HG03095 (cell line): ENCODE results near the gene FUT6.
"Not testable (repeated sequence)": the region's sequence is repeated elsewhere in the genome, so short reads cannot be mapped to it uniquely, and the experiment has no call there.

ENCODE experiments used
- ATAC-seq: cut with Tn5 transposase; IDR thresholded peaks from one replicate; pipeline ENCODE4 v1.9.1; 2021; ENCODE audit warnings: moderate library complexity; ENCODE audit not compliant: unreplicated experiment

Gene FUT6

GRCh38 chr19:5786593-5787408 is 52.7 kb downstream of the FUT6 start:
- ATAC-seq = no peak

DNA sequence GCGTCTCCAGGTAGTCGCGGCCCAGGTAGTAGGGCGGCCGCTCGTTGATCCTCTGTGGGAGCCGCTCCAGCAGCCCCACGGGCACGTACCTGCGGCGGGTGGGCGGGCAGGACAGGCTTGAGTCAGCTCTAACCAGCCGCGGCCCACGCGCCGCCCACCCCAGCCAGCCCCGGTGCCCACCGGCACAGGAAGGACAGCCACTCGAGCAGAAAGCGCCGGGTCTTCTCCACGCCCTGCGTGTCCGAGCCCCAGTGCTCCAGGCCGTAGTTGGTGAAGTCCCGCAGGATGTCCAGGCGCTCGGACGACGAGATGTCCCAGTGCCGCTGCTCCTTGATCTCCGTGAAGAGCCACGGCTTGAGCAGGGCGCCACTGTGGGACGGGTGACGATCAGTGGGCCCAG is 54.1 kb downstream of the FUT6 start:
- no peak for ATAC-seq

DNA sequence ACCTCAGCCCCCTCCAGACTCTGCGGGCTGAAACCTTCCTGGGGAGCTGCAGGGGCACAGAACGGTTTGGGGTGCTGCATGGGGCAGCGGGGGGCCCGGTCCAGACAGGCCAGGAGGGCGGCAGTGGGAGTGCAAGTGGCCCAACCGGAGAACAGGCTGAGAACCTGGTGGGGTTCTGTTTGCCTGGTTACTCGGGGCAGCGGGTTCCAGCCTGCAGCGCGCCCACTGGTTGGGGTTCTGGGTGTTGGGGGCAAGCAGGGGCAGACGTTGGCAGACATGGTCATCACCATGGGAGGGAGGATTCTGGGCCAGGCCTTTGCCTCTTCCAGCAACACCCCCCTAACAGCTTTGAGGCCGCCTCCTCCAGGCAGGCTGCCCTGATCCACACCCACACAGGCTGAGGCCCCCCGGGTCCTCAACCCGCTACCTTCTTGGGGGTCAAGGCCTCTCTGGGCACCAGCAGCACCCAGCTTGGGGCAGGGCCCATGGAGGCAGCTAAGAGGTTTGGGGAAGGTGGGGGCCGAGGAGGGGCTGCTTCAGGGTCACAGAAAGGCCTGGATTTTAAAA is 54.8 kb downstream of the FUT6 start, which contains the start of gene PRR22:
TSS of gene PRR22 (minus strand) at position 166 of the 567 bp plus-strand sequence. CDS start at position 80, 86 bp downstream.
- ATAC-seq = no peak

DNA sequence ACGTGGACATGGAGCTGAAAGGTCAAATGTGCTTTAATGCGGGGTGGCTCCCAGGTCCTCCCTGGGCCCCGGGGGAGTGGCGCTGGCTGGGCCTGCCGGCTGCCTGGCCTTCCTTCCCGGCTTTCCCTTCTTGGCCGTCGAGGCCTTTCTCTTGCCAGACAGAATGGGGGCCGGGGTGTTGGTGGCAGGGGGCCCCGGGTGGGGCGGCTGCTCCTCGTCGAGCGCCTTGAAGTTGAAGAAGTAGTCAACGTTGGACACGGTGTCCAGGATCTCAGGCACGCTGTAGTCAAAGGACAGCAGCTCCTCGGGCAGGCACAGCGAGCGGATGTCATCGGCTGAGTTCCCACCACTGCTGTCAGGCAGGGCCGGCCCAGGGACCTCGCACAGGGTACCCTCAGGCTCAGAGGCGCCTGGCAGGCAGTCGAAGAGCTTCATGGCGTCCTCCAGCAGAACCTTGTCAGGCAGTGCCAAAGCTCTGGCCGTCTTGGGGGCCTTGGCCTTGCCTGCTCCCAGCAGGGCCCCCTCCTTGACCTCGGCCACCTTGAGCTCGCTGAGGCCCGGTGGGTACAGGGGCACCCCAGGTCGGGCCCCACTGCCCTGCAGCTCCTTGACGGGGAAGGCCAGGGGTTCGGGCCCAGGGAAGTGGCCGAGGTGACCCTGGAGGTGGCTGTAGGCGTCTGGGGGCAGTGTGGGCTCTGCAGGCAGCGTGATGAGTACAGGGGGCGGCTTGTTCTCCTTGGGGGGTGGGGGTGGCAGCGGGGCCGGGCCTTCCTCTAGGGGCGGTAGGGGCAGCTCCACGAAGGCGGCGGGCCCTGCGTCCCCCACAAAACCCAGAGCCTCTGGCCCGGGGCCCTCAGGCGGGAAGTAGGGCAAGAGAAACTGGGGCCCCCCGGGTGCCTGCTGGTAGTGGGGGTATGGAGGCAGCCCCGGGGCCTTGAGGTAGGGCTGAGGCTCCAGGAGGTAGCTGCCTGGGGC is 56.3 kb downstream of the FUT6 start:
- no peak for ATAC-seq

GRCh38 chr19:5782322-5782721 is 57.2 kb downstream of the FUT6 start:
- ATAC-seq = no peak

GRCh38 chr19:5780916-5781315 is 58.6 kb downstream of the FUT6 start:
- not testable (repeated sequence) for ATAC-seq
